GM23338 (cell line): ENCODE data around the gene DHRS7B. TPM values are rescaled to one million over a fixed set of nuclear protein-coding genes. Genes with fewer than 3 reads are reported as not detected.
"Not testable (repeated sequence)": the region's sequence is repeated elsewhere in the genome, so short reads cannot be mapped to it uniquely, and the experiment has no call there.

ENCODE experiments used
- ATAC-seq: fragments of 200-7000 bp; cut with Tn5 transposase; 3 replicates; pipeline ENCODE4 v1.9.1; 2020
- DNase-seq: peaks from one replicate; pipeline ENCODE4 v3.0.0-alpha.2; 2015; ENCODE audit warnings: low spot score
- H2AFZ ChIP-seq: fragments of 200-600 bp; sonication (generic); 2 replicates; pipeline ENCODE4 v1.8.0; 2016; ENCODE audit warnings: antibody characterized with exemption, mild to moderate bottlenecking, moderate library complexity
- H3F3A ChIP-seq: fragments of 200-600 bp; sonication (generic); replicated peaks from 2 replicates; pipeline ENCODE4 v1.8.0; 2017; ENCODE audit warnings: antibody characterized with exemption, mixed run types, low read depth
- H3K27ac ChIP-seq: fragments of 200-600 bp; sonication (generic); 2 replicates; pipeline ENCODE4 v1.6.1; 2016; ENCODE audit warnings: low read depth
- H3K27me3 ChIP-seq: fragments of 200-600 bp; sonication (generic); 2 replicates; pipeline ENCODE4 v1.8.0; 2016; ENCODE audit warnings: mild to moderate bottlenecking, mixed run types, moderate library complexity; ENCODE audit not compliant: insufficient read depth
- H3K36me3 ChIP-seq: fragments of 200-600 bp; sonication (generic); 2 replicates; pipeline ENCODE4 v1.8.0; 2016; ENCODE audit warnings: mild to moderate bottlenecking; ENCODE audit not compliant: insufficient read depth
- H3K4me1 ChIP-seq: fragments of 200-600 bp; sonication (generic); 2 replicates; pipeline ENCODE4 v1.8.0; 2016; ENCODE audit warnings: mild to moderate bottlenecking, moderate library complexity; ENCODE audit not compliant: insufficient read depth
- H3K4me2 ChIP-seq: fragments of 200-600 bp; sonication (generic); 2 replicates; pipeline ENCODE4 v1.7.1; 2017; ENCODE audit warnings: mixed run types
- H3K4me3 ChIP-seq: fragments of 200-600 bp; sonication (generic); 2 replicates; pipeline ENCODE4 v1.6.1; 2016; ENCODE audit warnings: mixed run types
- H3K79me2 ChIP-seq: fragments of 200-600 bp; sonication (generic); replicated peaks from 2 replicates; pipeline ENCODE4 v1.8.0; 2017; ENCODE audit warnings: mild to moderate bottlenecking; ENCODE audit not compliant: insufficient read depth
- H3K9me2 ChIP-seq: fragments of 200-600 bp; sonication (generic); 2 replicates; pipeline ENCODE4 v1.8.0; 2017; ENCODE audit not compliant: insufficient read depth
- H4K20me1 ChIP-seq: fragments of 200-600 bp; sonication (generic); replicated peaks from 2 replicates; pipeline ENCODE4 v1.8.0; 2017; ENCODE audit warnings: mild to moderate bottlenecking; ENCODE audit not compliant: insufficient read depth
- H3K27ac Mint-ChIP-seq: 2 replicates; pipeline ENCODE4 v1.8.0; 2020; ENCODE audit warnings: inconsistent platforms, mild to moderate bottlenecking, moderate library complexity, mixed read lengths
- H3K27me3 Mint-ChIP-seq: 3 replicates; pipeline ENCODE4 v1.8.0; 2022; ENCODE audit warnings: low read depth, mild to moderate bottlenecking, moderate library complexity, mixed read lengths, inconsistent platforms; ENCODE audit not compliant: insufficient read depth, poor library complexity
- H3K36me3 Mint-ChIP-seq: 3 replicates; pipeline ENCODE4 v1.8.0; 2021; ENCODE audit warnings: low read depth, mild to moderate bottlenecking, inconsistent platforms, moderate library complexity, mixed read lengths
- H3K4me1 Mint-ChIP-seq: 3 replicates; pipeline ENCODE4 v1.8.0; 2020; ENCODE audit warnings: mild to moderate bottlenecking, inconsistent platforms, mixed read lengths
- H3K4me3 Mint-ChIP-seq: 3 replicates; pipeline ENCODE4 v1.8.0; 2021; ENCODE audit warnings: moderate library complexity, mild to moderate bottlenecking, inconsistent platforms, mixed read lengths
- H3K9me3 Mint-ChIP-seq: 3 replicates; pipeline ENCODE4 v1.8.0; 2020; ENCODE audit warnings: moderate library complexity, mild to moderate bottlenecking, inconsistent platforms, mixed read lengths
- CREB1 ChIP-seq: fragments of 250-450 bp; sonication (Bioruptor Pico); IDR thresholded peaks from 2 replicates; pipeline ENCODE4 v1.5.0; 2020; ENCODE audit warnings: low read depth, mild to moderate bottlenecking, moderate library complexity
- STAT1 ChIP-seq: IDR thresholded peaks from one replicate; pipeline ENCODE4 v1.6.1; 2016; ENCODE audit warnings: antibody characterized with exemption; ENCODE audit not compliant: unreplicated experiment
- ZNF114 ChIP-seq: fragments of 250-450 bp; sonication (Bioruptor Pico); IDR thresholded peaks from 2 replicates; pipeline ENCODE4 v1.5.0; 2020; ENCODE audit warnings: mild to moderate bottlenecking, moderate library complexity
- ZNF331 ChIP-seq: fragments of 250-450 bp; sonication (Bioruptor Pico); IDR thresholded peaks from 2 replicates; pipeline ENCODE4 v1.5.0; 2020; ENCODE audit warnings: low read depth, mild to moderate bottlenecking, moderate library complexity
- ZNF462 ChIP-seq: fragments of 250-450 bp; sonication (Bioruptor Pico); IDR thresholded peaks from 2 replicates; pipeline ENCODE4 v1.5.0; 2020; ENCODE audit warnings: mild to moderate bottlenecking, moderate library complexity
- polyA plus RNA-seq: library from polyadenylated mRNA; unstranded; fragments of >200 nt; fragmentation: Nextera tagmentation; extraction: Ambion mirVana; gene quantifications from 2 replicates; pipeline ENCODE4 v1.2.1, GENCODE V29; 2016
- total RNA-seq: library from RNA; depleted of rRNA; stranded (reverse); fragments of >200 nt; shearing (Covaris generic); gene quantifications from 2 replicates; pipeline ENCODE4 v1.2.3, GENCODE V29; 2014

DHRS7B gene
- total and polyA plus RNA-seq, 2 experiments from 2014 or later: 26.6 to 27.9 TPM

GRCh38 chr17:21143695-21144094 lies 16.9 kb downstream of the DHRS7B start (continued):
- TF ChIP-seq ZNF462 (CRISPR knock-in tag) (no peak), ZNF331 (CRISPR knock-in tag) (no peak), CREB1 (CRISPR knock-in tag) (no peak), STAT1 (no peak), ZNF114 (CRISPR knock-in tag) (no peak)

GRCh38 chr17:21144299-21144698 lies 17.5 kb downstream of the DHRS7B start:
- not testable (repeated sequence) for H3K4me2 ChIP-seq, H2AFZ ChIP-seq, H4K20me1 ChIP-seq, H3K4me3 Mint-ChIP-seq, H3K4me3 ChIP-seq, H3K27me3 Mint-ChIP-seq, DNase-seq, H3K36me3 ChIP-seq, H3K27me3 ChIP-seq, H3F3A ChIP-seq, ATAC-seq, H3K27ac ChIP-seq, H3K9me2 ChIP-seq, H3K27ac Mint-ChIP-seq
- peaks cover 22% of the 10 kb centered on the region for H3K4me1 Mint-ChIP-seq
- peaks cover 69% of the 10 kb centered on the region for H3K36me3 Mint-ChIP-seq
- H3K79me2 ChIP-seq: peaks cover 23% of the 10 kb centered on the region
- H3K9me3 Mint-ChIP-seq: peaks cover 56% of the 10 kb centered on the region
- H3K4me1 ChIP-seq: peaks cover 40% of the 10 kb centered on the region
